HG03575 (cell line): ENCODE results near the gene EPGN.
"Not testable (repeated sequence)": the region's sequence is repeated elsewhere in the genome, so short reads cannot be mapped to it uniquely, and the experiment has no call there.

Source experiments
- ATAC-seq: cut with Tn5 transposase; IDR thresholded peaks from one replicate; pipeline ENCODE4 v1.9.1; 2021; ENCODE audit not compliant: unreplicated experiment, insufficient number of reproducible peaks, low FRiP score; ENCODE audit errors: extremely low read depth

The EPGN gene

GRCh38 chr4:74331252-74331651 is 23.0 kb downstream of the EPGN start:
- no peak for ATAC-seq

GRCh38 chr4:74331944-74332343 is 23.7 kb downstream of the EPGN start:
- ATAC-seq = no peak

- ATAC-seq = no peak
Observed at GRCh38 chr4:74334636-74335035, 26.4 kb downstream of the EPGN start.

GRCh38 chr4:74335341-74336021 is 27.2 kb downstream of the EPGN start:
- no peak for ATAC-seq

- ATAC-seq = no peak
Observed at GRCh38 chr4:74338792-74339333, 30.6 kb downstream of the EPGN start.

- no peak for ATAC-seq
Observed at GRCh38 chr4:74339501-74339900, 31.2 kb downstream of the EPGN start.

GRCh38 chr4:74340421-74340820 is 32.2 kb downstream of the EPGN start:
- not testable (repeated sequence) for ATAC-seq

- ATAC-seq = no peak
Observed at GRCh38 chr4:74344031-74344430, 35.8 kb downstream of the EPGN start.

GRCh38 chr4:74353858-74354257 is 45.6 kb downstream of the EPGN start:
- ATAC-seq = no peak

GRCh38 chr4:74357965-74358364 is 49.7 kb downstream of the EPGN start:
- no peak for ATAC-seq

GRCh38 chr4:74361671-74362070 is 53.4 kb downstream of the EPGN start:
- no peak for ATAC-seq

- ATAC-seq = no peak
Observed at GRCh38 chr4:74362347-74362746, 54.1 kb downstream of the EPGN start.

GRCh38 chr4:74364256-74364651 is 56.0 kb downstream of the EPGN start:
- no peak for ATAC-seq

- ATAC-seq = no peak
Observed at GRCh38 chr4:74364652-74365491, 56.6 kb downstream of the EPGN start, which contains the start of gene EREG. EREG (plus strand) TSS chr4:74365145; CDS start chr4:74365309, 164 bp downstream.

GRCh38 chr4:74365761-74366160 is 57.5 kb downstream of the EPGN start:
- ATAC-seq = no peak
